Measurements from ENCODE around the gene WFS1. TPM values are rescaled to one million over a fixed set of nuclear protein-coding genes. Genes with fewer than 3 reads are reported as not detected.

Gene WFS1
- total and polyA plus RNA-seq, 2 of the 4 experiments (the other 2 are of a cell fraction), result 9.7 to 42.4 TPM

GRCh38 chr4:6291784-6292297, 22.2 kb downstream of the WFS1 start:
- WGBS, 2 experiments (ENCODE audit: extremely low coverage in 2 of 2, insufficient read length in 1 of 2), result 100% methylated on average over 2 of the region's 21 CpGs; no CpG with 5 or more reads in 1 of the 2 experiments
- no peaks in the 10 kb centered on the region for H3K4me1 ChIP-seq (ENCODE audit: control insufficient read depth, insufficient read depth, low read length)
- intact Hi-C loops (cut with micrococcal nuclease), result no loop called here
- no peak overlapping the region for H2BK15ac ChIP-seq (ENCODE audit: low read depth, low read length)
- H2AFZ ChIP-seq (replicated peaks; ENCODE audit: low read length, poor library complexity), result no peak overlapping the region
- no peak for ATAC-seq (ENCODE audit: low read depth)
- no peak overlapping the region for H2BK5ac ChIP-seq (ENCODE audit: low read depth, low read length, poor library complexity, severe bottlenecking)
- H3K79me1 ChIP-seq (ENCODE audit: low read depth in 1 of 2, low read length in 2 of 2), result no peaks in the 10 kb centered on the region
- TF ChIP-seq RCOR1 (IDR thresholded peaks at IDR 0.05; ENCODE audit: insufficient replicate concordance, low read length) (no peak), MAZ (IDR thresholded peaks at IDR 0.05; ENCODE audit: borderline replicate concordance, low read depth, low read length) (no peak), SMC3 (IDR thresholded peaks at IDR 0.05; ENCODE audit: low read depth, low read length) (no peak), CEBPB (IDR thresholded peaks at IDR 0.05; ENCODE audit: low read depth, low read length) (no peak)
- H3K36me3 ChIP-seq (ENCODE audit: control insufficient read depth, insufficient read depth, low read length), result peaks cover 77% of the 10 kb centered on the region
- no peak overlapping the region for H3K18ac ChIP-seq (ENCODE audit: low read depth, low read length)
- CTCF ChIA-PET, result no interaction called here
- no peak overlapping the region for H3K14ac ChIP-seq (replicated peaks; ENCODE audit: low read depth, low read length)
- no peaks in the 10 kb centered on the region for H3K27me3 ChIP-seq (ENCODE audit: control insufficient read depth, insufficient read depth, low read length)
- no peak overlapping the region for H4K5ac ChIP-seq (ENCODE audit: low read depth, low read length)
- POLR2A ChIA-PET (ENCODE audit: unreplicated experiment), result no interaction called here
- H3K9me1 ChIP-seq (ENCODE audit: insufficient read depth, low read length), result peaks cover 3% of the 10 kb centered on the region; the same call in 1 of the 2 replicates
- H4K8ac ChIP-seq (ENCODE audit: low read depth in 2 of 2, low read length in 2 of 2), result no peak overlapping the region
- DNase-seq, result no peak
- H2AK5ac ChIP-seq (ENCODE audit: low read depth, low read length), result no peak overlapping the region
- H3K9ac ChIP-seq (ENCODE audit: low read depth, low read length), result no peak overlapping the region
- no TSS peak for BruUV-seq (replicated peaks)
- dilution Hi-C loops (cut with HindIII; ENCODE audit: low sequenced_read_pairs, unreplicated experiment), result no loop called here
- in situ Hi-C loops (cut with MboI; ENCODE audit: low sequenced_read_pairs), result no loop called here
- no peaks in the 10 kb centered on the region for H3K9me3 ChIP-seq (ENCODE audit: control insufficient read depth, insufficient read depth, low read length)
- H4K91ac ChIP-seq (ENCODE audit: insufficient read depth, low read depth, low read length), result no peak overlapping the region
- H3K27ac ChIP-seq (ENCODE audit: insufficient read depth, low read length), result no peak overlapping the region
- no peak overlapping the region for H2BK120ac ChIP-seq (ENCODE audit: low read depth, low read length)
- H4K20me1 ChIP-seq (ENCODE audit: insufficient read depth, low read length), result no peaks in the 10 kb centered on the region
- no peak overlapping the region for H2AK9ac ChIP-seq (replicated peaks; ENCODE audit: low read depth, low read length, poor library complexity)
- H2BK20ac ChIP-seq (ENCODE audit: low read depth, low read length), result no peak overlapping the region
- no peak overlapping the region for H3K4ac ChIP-seq (ENCODE audit: low read depth, low read length)
- H3K23ac ChIP-seq (ENCODE audit: low read depth, low read length), result no peak overlapping the region
- H3K56ac ChIP-seq (ENCODE audit: extremely low read depth, insufficient read depth, low read length), result no peak overlapping the region
- no peak overlapping the region for H3K4me2 ChIP-seq (ENCODE audit: low read depth, low read length)
- H3K4me3 ChIP-seq (ENCODE audit: insufficient read depth, low read depth, low read length), result no peak overlapping the region

All from IMR-90 (cell line).